K562 (cell line): Measurements from ENCODE around the gene TECPR2. TPM values are rescaled to one million over a fixed set of nuclear protein-coding genes. Genes with fewer than 3 reads are reported as not detected.

Experiments used
- CC2D1A ChIP-seq: fragments of 450-650 bp; IDR thresholded peaks from 2 replicates; pipeline ENCODE4 v1.6.1; 2017; ENCODE audit warnings: mild to moderate bottlenecking
- CEBPB ChIP-seq: fragments of 450-650 bp; IDR thresholded peaks from 2 replicates; pipeline ENCODE4 v1.6.1; 2016; ENCODE audit warnings: missing genetic modification characterization, missing compliant biosample characterization
- CREM ChIP-seq: IDR thresholded peaks from 2 replicates; pipeline ENCODE4 v1.6.1; 2014; ENCODE audit warnings: antibody characterized with exemption, low read depth
- GTF2E2 ChIP-seq: fragments of 200-800 bp; sonication (Bioruptor generic); IDR thresholded peaks from 2 replicates; pipeline ENCODE4 v1.6.1; 2016; ENCODE audit warnings: missing genetic modification characterization, missing compliant biosample characterization
- ILF3 ChIP-seq: fragments of 450-650 bp; IDR thresholded peaks from 2 replicates; pipeline ENCODE4 v1.6.1; 2018; ENCODE audit warnings: antibody characterized with exemption, mild to moderate bottlenecking, moderate library complexity, borderline replicate concordance
- LEF1 ChIP-seq: fragments of 450-650 bp; IDR thresholded peaks from 2 replicates; pipeline ENCODE4 v1.6.1; 2016; ENCODE audit warnings: mild to moderate bottlenecking
- MAFK ChIP-seq: IDR thresholded peaks from 2 replicates; pipeline ENCODE4 v1.6.1; 2011; ENCODE audit warnings: low read length, improper control_type of control experiment
- NRF1 ChIP-seq, 2 experiments: fragments of 450-650 bp; IDR thresholded peaks in 1 of 2; conservative IDR thresholded peaks in 1 of 2; 2 replicates each; pipeline ENCODE4 v1.6.1; 2014; ENCODE audit warnings: mild to moderate bottlenecking in 2 of 2
- PHF8 ChIP-seq: fragments of 200-600 bp; sonication (generic); IDR thresholded peaks from 2 replicates; pipeline ENCODE4 v1.6.1; 2012; ENCODE audit warnings: mixed run types, mild to moderate bottlenecking, inconsistent platforms, low read length, moderate library complexity, borderline replicate concordance
- POLR2H ChIP-seq: IDR thresholded peaks from 2 replicates; pipeline ENCODE4 v1.6.1; 2016; ENCODE audit warnings: missing genetic modification characterization, low read depth, mild to moderate bottlenecking, control low read depth, missing compliant biosample characterization, moderate library complexity
- PURB ChIP-seq: sonication (generic); formaldehyde crosslinking; IDR thresholded peaks from 2 replicates; pipeline ENCODE4 v1.9.0; 2021; ENCODE audit warnings: low read depth, mild to moderate bottlenecking, missing genetic modification reagents
- SAFB ChIP-seq: fragments of 200-400 bp; formaldehyde crosslinking; IDR thresholded peaks from 2 replicates; pipeline ENCODE4 v1.6.1; 2017; ENCODE audit warnings: low read depth, low read length, borderline replicate concordance
- SFPQ ChIP-seq: fragments of 200-400 bp; formaldehyde crosslinking; IDR thresholded peaks from 2 replicates; pipeline ENCODE4 v1.6.1; 2017; ENCODE audit warnings: mild to moderate bottlenecking, low read depth, low read length, moderate library complexity
- SRSF1 ChIP-seq: fragments of 200-400 bp; formaldehyde crosslinking; IDR thresholded peaks from 2 replicates; pipeline ENCODE4 v1.6.1; 2017; ENCODE audit warnings: mild to moderate bottlenecking, low read depth, low read length, moderate library complexity
- ZNF212 ChIP-seq: fragments of 450-650 bp; formaldehyde crosslinking; IDR thresholded peaks from 2 replicates; pipeline ENCODE4 v1.4.0; 2020; ENCODE audit warnings: mild to moderate bottlenecking
- ZNF24 ChIP-seq: fragments of 450-650 bp; IDR thresholded peaks from 2 replicates; pipeline ENCODE4 v1.6.1; 2016
- ZNF354B ChIP-seq: fragments of 250-450 bp; sonication (Bioruptor Pico); IDR thresholded peaks from 2 replicates; pipeline ENCODE4 v1.4.0; 2020
- ZNF395 ChIP-seq: fragments of 200-800 bp; sonication (Bioruptor generic); IDR thresholded peaks from 2 replicates; pipeline ENCODE4 v1.6.1; 2017; ENCODE audit warnings: missing genetic modification characterization, missing compliant biosample characterization
- polyA plus RNA-seq, 8 experiments: library from polyadenylated mRNA; depleted of rRNA in 4 of 8; stranded (reverse) in 5 of 8; unstranded in 3 of 8; fragments of >200 nt; fragmentation: Nextera tagmentation in 2 of 8; fragmentation: Illumina TruSeq in 1 of 8; extraction: Ambion mirVana in 2 of 8; extraction: Trizol in 1 of 8; gene quantifications; 2 replicates each; pipeline versions ENCODE4 v1.2.1 to v1.2.3, GENCODE V29; 2011 to 2014; ENCODE audit warnings: inconsistent platforms in 1 of 8, missing spikeins in 1 of 8
- total RNA-seq, 7 experiments: library from RNA; depleted of rRNA in 6 of 7; stranded (reverse); fragments of >200 nt in 6 of 7; fragmentation: Illumina TruSeq in 2 of 7; extraction: Trizol in 2 of 7; gene quantifications; 2 replicates each; pipeline versions ENCODE4 v1.2.1 to v1.2.3, GENCODE V29; 2011 to 2021; ENCODE audit warnings: low replicate concordance in 1 of 7
- TF ChIP-seq, protein P1 (sequence below): fragments of 250-450 bp; sonication (Bioruptor Pico); IDR thresholded peaks from 2 replicates; pipeline ENCODE4 v1.4.0; 2020

The TECPR2 gene
- total and polyA plus RNA-seq, 9 of the 15 experiments (the other 6 are each of a cell fraction or from before 2014, with no cell fraction given) = 0.04 to 3.0 (median 0.83) TPM

GRCh38 chr14:102508774-102509745, 146.3 kb downstream of the TECPR2 start (continued):
- TF ChIP-seq, protein P1, sequence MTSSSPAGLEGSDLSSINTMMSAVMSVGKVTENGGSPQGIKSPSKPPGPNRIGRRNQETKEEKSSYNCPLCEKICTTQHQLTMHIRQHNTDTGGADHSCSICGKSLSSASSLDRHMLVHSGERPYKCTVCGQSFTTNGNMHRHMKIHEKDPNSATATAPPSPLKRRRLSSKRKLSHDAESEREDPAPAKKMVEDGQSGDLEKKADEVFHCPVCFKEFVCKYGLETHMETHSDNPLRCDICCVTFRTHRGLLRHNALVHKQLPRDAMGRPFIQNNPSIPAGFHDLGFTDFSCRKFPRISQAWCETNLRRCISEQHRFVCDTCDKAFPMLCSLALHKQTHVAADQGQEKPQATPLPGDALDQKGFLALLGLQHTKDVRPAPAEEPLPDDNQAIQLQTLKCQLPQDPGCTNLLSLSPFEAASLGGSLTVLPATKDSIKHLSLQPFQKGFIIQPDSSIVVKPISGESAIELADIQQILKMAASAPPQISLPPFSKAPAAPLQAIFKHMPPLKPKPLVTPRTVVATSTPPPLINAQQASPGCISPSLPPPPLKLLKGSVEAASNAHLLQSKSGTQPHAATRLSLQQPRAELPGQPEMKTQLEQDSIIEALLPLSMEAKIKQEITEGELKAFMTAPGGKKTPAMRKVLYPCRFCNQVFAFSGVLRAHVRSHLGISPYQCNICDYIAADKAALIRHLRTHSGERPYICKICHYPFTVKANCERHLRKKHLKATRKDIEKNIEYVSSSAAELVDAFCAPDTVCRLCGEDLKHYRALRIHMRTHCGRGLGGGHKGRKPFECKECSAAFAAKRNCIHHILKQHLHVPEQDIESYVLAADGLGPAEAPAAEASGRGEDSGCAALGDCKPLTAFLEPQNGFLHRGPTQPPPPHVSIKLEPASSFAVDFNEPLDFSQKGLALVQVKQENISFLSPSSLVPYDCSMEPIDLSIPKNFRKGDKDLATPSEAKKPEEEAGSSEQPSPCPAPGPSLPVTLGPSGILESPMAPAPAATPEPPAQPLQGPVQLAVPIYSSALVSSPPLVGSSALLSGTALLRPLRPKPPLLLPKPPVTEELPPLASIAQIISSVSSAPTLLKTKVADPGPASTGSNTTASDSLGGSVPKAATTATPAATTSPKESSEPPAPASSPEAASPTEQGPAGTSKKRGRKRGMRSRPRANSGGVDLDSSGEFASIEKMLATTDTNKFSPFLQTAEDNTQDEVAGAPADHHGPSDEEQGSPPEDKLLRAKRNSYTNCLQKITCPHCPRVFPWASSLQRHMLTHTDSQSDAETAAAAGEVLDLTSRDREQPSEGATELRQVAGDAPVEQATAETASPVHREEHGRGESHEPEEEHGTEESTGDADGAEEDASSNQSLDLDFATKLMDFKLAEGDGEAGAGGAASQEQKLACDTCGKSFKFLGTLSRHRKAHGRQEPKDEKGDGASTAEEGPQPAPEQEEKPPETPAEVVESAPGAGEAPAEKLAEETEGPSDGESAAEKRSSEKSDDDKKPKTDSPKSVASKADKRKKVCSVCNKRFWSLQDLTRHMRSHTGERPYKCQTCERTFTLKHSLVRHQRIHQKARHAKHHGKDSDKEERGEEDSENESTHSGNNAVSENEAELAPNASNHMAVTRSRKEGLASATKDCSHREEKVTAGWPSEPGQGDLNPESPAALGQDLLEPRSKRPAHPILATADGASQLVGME = no peak
- TF ChIP-seq LEF1 = no peak
- no peak for TF ChIP-seq ZNF395 (CRISPR knock-in tag)
- TF ChIP-seq SAFB = peak; percentile 68
- no peak for TF ChIP-seq GTF2E2 (tag)
- TF ChIP-seq NRF1 (conservative IDR thresholded peaks at IDR 0.05 in 1 of 2, IDR thresholded peaks at IDR 0.05 in 1 of 2) = peak in 1 of 2 experiments; percentile 6; a peak in 3 of 4 replicates
- TF ChIP-seq CC2D1A = no peak
- TF ChIP-seq PHF8 = peak; percentile 32; the same call in 1 of the 2 replicates
- peak; percentile 58 for TF ChIP-seq CREM
- no peak for TF ChIP-seq SFPQ
- no peak for TF ChIP-seq MAFK
- TF ChIP-seq CEBPB = no peak
- TF ChIP-seq ZNF354B = no peak
- TF ChIP-seq ILF3 = no peak
- TF ChIP-seq SRSF1 = no peak
- no peak for TF ChIP-seq ZNF24
- no peak for TF ChIP-seq ZNF212
- TF ChIP-seq POLR2H (tag) = no peak
- no peak for TF ChIP-seq PURB (CRISPR knock-in tag)
